Smooth muscle cell (in vitro differentiated cells): ENCODE results near the gene TRAP1. TPM values are rescaled to one million over a fixed set of nuclear protein-coding genes. Genes with fewer than 3 reads are reported as not detected.

ENCODE experiments used
- DNase-seq: peaks from one replicate; lab custom pipeline; 2025; ENCODE audit not compliant: unreplicated experiment; lab: John Stamatoyannopoulos, UW
- H2AFZ ChIP-seq: fragments of 200-600 bp; sonication (generic); 2 replicates; pipeline ENCODE4 v1.6.0; 2016; ENCODE audit warnings: antibody characterized with exemption, low read depth, mild to moderate bottlenecking
- H3F3A ChIP-seq: fragments of 200-600 bp; sonication (generic); 2 replicates; pipeline ENCODE4 v1.6.0; 2017; ENCODE audit warnings: antibody characterized with exemption, low read depth
- H3K27ac ChIP-seq: fragments of 200-600 bp; sonication (generic); 2 replicates; pipeline ENCODE4 v1.5.1; 2016; ENCODE audit warnings: low read depth, mild to moderate bottlenecking
- H3K27me3 ChIP-seq: fragments of 200-600 bp; sonication (generic); 2 replicates; pipeline ENCODE4 v1.6.1; 2016; ENCODE audit warnings: low read depth, mild to moderate bottlenecking
- H3K36me3 ChIP-seq: fragments of 200-600 bp; sonication (generic); 2 replicates; pipeline ENCODE4 v1.5.1; 2016; ENCODE audit warnings: low read depth
- H3K4me1 ChIP-seq: fragments of 200-600 bp; sonication (generic); 2 replicates; pipeline ENCODE4 v1.5.1; 2016; ENCODE audit warnings: low read depth
- H3K4me2 ChIP-seq: fragments of 200-600 bp; sonication (generic); 2 replicates; pipeline ENCODE4 v1.6.0; 2016; ENCODE audit warnings: mild to moderate bottlenecking
- H3K4me3 ChIP-seq: fragments of 200-600 bp; sonication (generic); 2 replicates; pipeline ENCODE4 v1.5.1; 2016; ENCODE audit warnings: mild to moderate bottlenecking
- H3K79me2 ChIP-seq: fragments of 200-600 bp; sonication (generic); 2 replicates; pipeline ENCODE4 v1.6.0; 2016; ENCODE audit warnings: low read depth, mild to moderate bottlenecking
- H3K9ac ChIP-seq: fragments of 200-600 bp; sonication (generic); 2 replicates; pipeline ENCODE4 v1.6.0; 2016; ENCODE audit warnings: low read depth
- H3K9me3 ChIP-seq: fragments of 200-600 bp; sonication (generic); replicated peaks from 2 replicates; pipeline ENCODE4 v1.5.1; 2016; ENCODE audit warnings: low read depth
- H4K20me1 ChIP-seq: fragments of 200-600 bp; sonication (generic); 2 replicates; pipeline ENCODE4 v1.6.0; 2016; ENCODE audit warnings: low read depth
- WGBS: methylation state at CpG from one replicate; pipeline ENCODE4 v1.1.7; 2016; ENCODE audit warnings: low lambda C conversion rate; 5-methylcytosine and 5-hydroxymethylcytosine counted together
- polyA plus RNA-seq: library from polyadenylated mRNA; unstranded; fragments of >200 nt; fragmentation: Nextera tagmentation; extraction: Ambion mirVana; gene quantifications from 2 replicates; pipeline ENCODE4 v1.2.1, GENCODE V29; 2016
- total RNA-seq: library from RNA; depleted of rRNA; stranded (reverse); fragments of >200 nt; gene quantifications from 2 replicates; pipeline ENCODE4 v1.2.3, GENCODE V29; 2014
- TF ChIP-seq, protein P1 (sequence below): fragments of 200-600 bp; sonication (generic); IDR thresholded peaks from 2 replicates; pipeline ENCODE4 v1.5.1; 2017; ENCODE audit warnings: borderline replicate concordance, mild to moderate bottlenecking, antibody characterized with exemption; ENCODE audit not compliant: insufficient read depth, poor library complexity, severe bottlenecking

TRAP1 gene
- total and polyA plus RNA-seq, 2 experiments from 2014 or later: 37.7 to 46.6 TPM

- over 99% methylated on average over 10 of the region's 10 CpGs for WGBS
- H3K36me3 ChIP-seq: no peaks in the 10 kb centered on the region
- H3F3A ChIP-seq: no peaks in the 10 kb centered on the region
- no peaks in the 10 kb centered on the region for H3K9me3 ChIP-seq
- H3K4me2 ChIP-seq: no peak overlapping the region
- DNase-seq: no peak
- H3K27ac ChIP-seq: no peak overlapping the region
- H3K4me1 ChIP-seq: no peaks in the 10 kb centered on the region
- no peaks in the 10 kb centered on the region for H3K79me2 ChIP-seq
- H3K27me3 ChIP-seq: no peaks in the 10 kb centered on the region
- TF ChIP-seq, protein P1, sequence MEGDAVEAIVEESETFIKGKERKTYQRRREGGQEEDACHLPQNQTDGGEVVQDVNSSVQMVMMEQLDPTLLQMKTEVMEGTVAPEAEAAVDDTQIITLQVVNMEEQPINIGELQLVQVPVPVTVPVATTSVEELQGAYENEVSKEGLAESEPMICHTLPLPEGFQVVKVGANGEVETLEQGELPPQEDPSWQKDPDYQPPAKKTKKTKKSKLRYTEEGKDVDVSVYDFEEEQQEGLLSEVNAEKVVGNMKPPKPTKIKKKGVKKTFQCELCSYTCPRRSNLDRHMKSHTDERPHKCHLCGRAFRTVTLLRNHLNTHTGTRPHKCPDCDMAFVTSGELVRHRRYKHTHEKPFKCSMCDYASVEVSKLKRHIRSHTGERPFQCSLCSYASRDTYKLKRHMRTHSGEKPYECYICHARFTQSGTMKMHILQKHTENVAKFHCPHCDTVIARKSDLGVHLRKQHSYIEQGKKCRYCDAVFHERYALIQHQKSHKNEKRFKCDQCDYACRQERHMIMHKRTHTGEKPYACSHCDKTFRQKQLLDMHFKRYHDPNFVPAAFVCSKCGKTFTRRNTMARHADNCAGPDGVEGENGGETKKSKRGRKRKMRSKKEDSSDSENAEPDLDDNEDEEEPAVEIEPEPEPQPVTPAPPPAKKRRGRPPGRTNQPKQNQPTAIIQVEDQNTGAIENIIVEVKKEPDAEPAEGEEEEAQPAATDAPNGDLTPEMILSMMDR: no peak
- H3K9ac ChIP-seq: no peak overlapping the region
- H3K4me3 ChIP-seq: no peak overlapping the region
- H4K20me1 ChIP-seq: no peaks in the 10 kb centered on the region
- H2AFZ ChIP-seq: no peak overlapping the region
These were observed 48.2 kb downstream of the TRAP1 start for GRCh38 chr16:3669082-3669481.

DNA sequence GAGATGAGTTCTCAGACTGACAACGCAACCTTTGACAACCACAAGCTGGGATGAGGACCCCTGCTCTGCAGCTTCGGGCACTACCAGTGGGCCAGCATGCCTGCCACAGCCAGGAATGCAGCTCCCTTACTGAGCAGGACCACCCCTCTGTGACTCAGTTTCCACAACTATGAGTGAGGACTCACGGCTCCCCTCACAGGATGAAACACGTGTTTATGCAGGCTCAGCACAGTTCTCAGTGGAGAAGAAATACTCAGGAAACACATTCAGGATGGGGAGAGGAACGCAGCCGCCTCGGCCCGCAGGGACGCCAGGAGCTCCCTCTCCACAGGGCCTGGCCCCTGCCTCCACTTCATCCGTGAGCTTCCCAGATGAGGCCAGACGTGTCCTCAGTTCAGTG is 48.7 kb downstream of the TRAP1 start:
- Histone ChIP-seq H3K9me3 (no peaks in the 10 kb centered on the region), H3K9ac (no peak overlapping the region), H3F3A (no peaks in the 10 kb centered on the region), H3K27ac (no peak overlapping the region), H3K4me1 (no peaks in the 10 kb centered on the region), H3K79me2 (no peaks in the 10 kb centered on the region), H3K36me3 (no peaks in the 10 kb centered on the region), H3K4me2 (no peak overlapping the region), H2AFZ (no peak overlapping the region), H3K27me3 (no peaks in the 10 kb centered on the region), H4K20me1 (no peaks in the 10 kb centered on the region), H3K4me3 (no peak overlapping the region)
- TF ChIP-seq, protein P1: no peak
- no peak for DNase-seq
- 97% methylated on average over 11 of the region's 11 CpGs for WGBS

DNA sequence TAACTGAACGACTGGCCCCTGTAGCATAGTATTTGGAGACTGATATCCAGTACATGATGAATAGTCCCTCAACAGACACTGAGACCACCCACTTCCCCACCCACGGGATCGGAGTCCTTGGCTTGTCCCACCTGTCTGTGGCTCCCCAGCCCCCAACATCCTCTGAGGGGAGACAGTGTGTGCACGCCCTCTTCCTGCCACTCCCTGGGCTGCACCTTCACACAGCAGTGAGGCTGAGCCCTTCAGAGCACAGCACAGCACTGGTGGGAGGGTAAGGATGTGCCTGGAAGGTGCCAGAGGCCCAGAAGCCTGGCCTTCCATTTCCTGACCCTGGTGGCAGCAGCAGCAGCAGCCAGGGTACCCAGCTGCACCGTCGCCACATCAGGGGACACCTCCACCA is 51.8 kb downstream of the TRAP1 start:
- Histone ChIP-seq H3K9ac (no peak overlapping the region), H3K36me3 (no peaks in the 10 kb centered on the region), H4K20me1 (no peaks in the 10 kb centered on the region), H3F3A (no peaks in the 10 kb centered on the region), H3K9me3 (no peaks in the 10 kb centered on the region), H3K79me2 (no peaks in the 10 kb centered on the region), H2AFZ (no peak overlapping the region), H3K4me1 (no peaks in the 10 kb centered on the region), H3K27me3 (no peaks in the 10 kb centered on the region), H3K27ac (no peak overlapping the region), H3K4me3 (no peak overlapping the region), H3K4me2 (no peak overlapping the region)
- no peak for DNase-seq
- 95% methylated on average over 6 of the region's 6 CpGs for WGBS
- TF ChIP-seq, protein P1: no peak

DNA sequence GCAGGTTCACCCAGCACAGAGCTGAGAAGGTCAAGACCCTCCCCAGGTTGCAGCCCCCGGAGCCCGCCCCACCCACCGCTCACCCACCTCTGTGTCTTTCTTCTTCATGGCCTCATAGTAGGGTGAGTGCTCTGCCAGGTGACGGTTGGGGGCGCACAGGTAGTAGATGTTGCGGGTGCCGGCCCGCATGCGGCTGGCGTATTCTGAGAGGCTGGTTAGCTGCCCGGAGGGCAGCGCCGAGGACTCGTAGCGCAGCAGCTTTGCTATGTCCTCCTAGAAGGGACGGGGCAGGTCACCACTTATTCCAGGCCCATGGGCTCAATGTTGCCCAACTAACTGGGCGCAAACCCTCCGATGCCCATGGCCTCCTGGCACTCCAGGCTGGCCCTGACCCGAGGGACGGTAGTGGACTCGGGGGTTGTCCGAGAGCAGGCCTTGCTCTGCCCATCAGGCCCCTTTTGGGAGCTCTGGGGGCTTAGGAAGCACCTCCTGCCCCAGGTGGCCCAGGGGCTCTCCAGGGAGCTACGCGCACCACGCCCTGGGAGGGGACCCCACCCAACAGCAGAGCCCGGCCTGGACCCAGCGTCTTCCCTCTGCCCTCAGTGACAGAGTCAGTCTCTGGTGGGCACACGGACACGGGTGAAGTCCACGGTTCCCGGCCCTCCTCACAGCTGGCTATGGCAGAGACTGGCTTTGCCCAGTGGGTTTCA is 53.0 kb downstream of the TRAP1 start:
- no peaks in the 10 kb centered on the region for H3F3A ChIP-seq
- H3K27me3 ChIP-seq: no peaks in the 10 kb centered on the region
- WGBS: 98% methylated on average over 19 of the region's 31 CpGs
- H2AFZ ChIP-seq: no peak overlapping the region
- H3K4me2 ChIP-seq: no peak overlapping the region
- no peaks in the 10 kb centered on the region for H3K9me3 ChIP-seq
- no peak overlapping the region for H3K27ac ChIP-seq
- no peaks in the 10 kb centered on the region for H3K4me1 ChIP-seq
- H3K9ac ChIP-seq: no peak overlapping the region
- DNase-seq: no peak
- H4K20me1 ChIP-seq: no peaks in the 10 kb centered on the region
- no peaks in the 10 kb centered on the region for H3K36me3 ChIP-seq
- no peak overlapping the region for H3K4me3 ChIP-seq
- TF ChIP-seq, protein P1: no peak
- H3K79me2 ChIP-seq: no peaks in the 10 kb centered on the region
